Activated naive CD4-positive, alpha-beta T cell treated with anti-CD3 and anti-CD28 coated beads, Interleukin-2, amount 50 U/mL, for 72 hours (primary cell): ENCODE results near the gene HAVCR2. TPM values are rescaled to one million over a fixed set of nuclear protein-coding genes. Genes with fewer than 3 reads are reported as not detected.

Experiments used
- ATAC-seq, 2 donors: fragments of 150-1000 bp; cut with Tn5 transposase; 2 replicates each; pipeline ENCODE4 v1.10.0; 2021; ENCODE audit warnings: mild to moderate bottlenecking in 2 of 2, moderate library complexity in 2 of 2
- DNase-seq, 2 donors: peaks; one replicate each; pipeline ENCODE4 v3.0.0; 2021 to 2022; ENCODE audit warnings: low spot score in 2 of 2
- H3K27ac Mint-ChIP-seq, 2 donors: one replicate each; pipeline ENCODE4 v1.8.0; 2022; ENCODE audit warnings: mild to moderate bottlenecking in 2 of 2, mixed read lengths in 2 of 2
- H3K36me3 Mint-ChIP-seq, 2 donors: one replicate each; pipeline ENCODE4 v1.8.0; 2022; ENCODE audit warnings: mixed read lengths in 2 of 2
- H3K9me3 Mint-ChIP-seq, 2 donors: one replicate each; pipeline ENCODE4 v1.8.0; 2022; ENCODE audit warnings: mixed read lengths in 2 of 2
- total RNA-seq, 2 donors: library from RNA; stranded (reverse); gene quantifications; one replicate each; pipeline ENCODE4 v1.2.3, GENCODE V29; 2022

The HAVCR2 gene
- total RNA-seq, 2 donors from 2014 or later, result 34.4 to 52.2 TPM

GRCh38 chr5:157113002-157113401 lies 4.2 kb upstream of the HAVCR2 start:
- ATAC-seq, result no peak
- Mint-ChIP-seq H3K36me3 (peaks cover 6 to 9% of the 10 kb centered on the region in 2 donors), H3K27ac (peak overlapping the region in 1 of 2 donors; percentile 72), H3K9me3 (no peaks in the 10 kb centered on the region)
- no peak for DNase-seq

DNA sequence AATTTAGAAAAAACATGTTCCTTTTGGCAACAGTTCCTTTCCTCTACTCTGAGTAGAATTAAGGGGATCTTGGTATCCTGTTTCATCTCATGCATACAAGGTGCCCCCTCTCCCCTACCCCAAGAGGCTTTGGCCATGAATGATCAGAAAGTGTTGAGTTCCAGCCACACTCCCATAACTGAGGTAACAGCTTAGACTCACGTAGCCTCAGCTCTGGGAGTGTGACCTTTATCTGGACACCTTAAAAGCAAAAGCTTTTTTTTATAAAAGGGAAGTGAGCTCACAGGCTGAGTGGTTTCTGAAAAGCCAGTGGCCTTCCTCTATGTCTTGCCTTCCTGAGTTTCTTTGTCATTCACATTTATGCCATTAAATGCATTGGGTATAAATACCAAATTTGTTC lies 900 bp upstream of the HAVCR2 start:
- ATAC-seq, result peak; percentile 39 to 71
- Mint-ChIP-seq H3K27ac (peak overlapping the region; percentile 90 to 96), H3K36me3 (peaks cover 16 to 40% of the 10 kb centered on the region in 2 donors), H3K9me3 (no peaks in the 10 kb centered on the region)
- no peak for DNase-seq

DNA sequence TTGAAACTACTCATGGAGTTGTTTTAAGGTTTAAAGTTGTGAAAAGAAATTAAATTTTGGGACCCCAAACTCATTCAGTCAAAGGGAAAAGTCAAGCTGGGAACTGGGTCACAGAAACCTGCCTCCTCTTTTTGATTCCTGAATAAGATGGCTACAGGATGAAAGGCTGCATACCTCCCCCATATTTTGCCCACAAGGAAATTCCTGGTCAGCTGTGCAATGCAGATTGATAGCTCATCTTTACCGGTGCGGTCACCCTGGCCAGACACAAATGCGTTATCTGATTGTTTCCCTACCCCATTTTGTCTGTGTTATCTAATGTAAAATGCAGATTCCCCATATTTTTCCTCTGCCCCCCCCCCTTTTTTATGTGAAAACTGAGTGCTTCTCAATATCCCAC lies 1.3 kb downstream of the HAVCR2 start:
- Mint-ChIP-seq H3K9me3 (no peaks in the 10 kb centered on the region), H3K27ac (peak overlapping the region; percentile 70 to 96), H3K36me3 (peaks cover 20 to 61% of the 10 kb centered on the region in 2 donors)
- DNase-seq (no peak), ATAC-seq (no peak)

DNA sequence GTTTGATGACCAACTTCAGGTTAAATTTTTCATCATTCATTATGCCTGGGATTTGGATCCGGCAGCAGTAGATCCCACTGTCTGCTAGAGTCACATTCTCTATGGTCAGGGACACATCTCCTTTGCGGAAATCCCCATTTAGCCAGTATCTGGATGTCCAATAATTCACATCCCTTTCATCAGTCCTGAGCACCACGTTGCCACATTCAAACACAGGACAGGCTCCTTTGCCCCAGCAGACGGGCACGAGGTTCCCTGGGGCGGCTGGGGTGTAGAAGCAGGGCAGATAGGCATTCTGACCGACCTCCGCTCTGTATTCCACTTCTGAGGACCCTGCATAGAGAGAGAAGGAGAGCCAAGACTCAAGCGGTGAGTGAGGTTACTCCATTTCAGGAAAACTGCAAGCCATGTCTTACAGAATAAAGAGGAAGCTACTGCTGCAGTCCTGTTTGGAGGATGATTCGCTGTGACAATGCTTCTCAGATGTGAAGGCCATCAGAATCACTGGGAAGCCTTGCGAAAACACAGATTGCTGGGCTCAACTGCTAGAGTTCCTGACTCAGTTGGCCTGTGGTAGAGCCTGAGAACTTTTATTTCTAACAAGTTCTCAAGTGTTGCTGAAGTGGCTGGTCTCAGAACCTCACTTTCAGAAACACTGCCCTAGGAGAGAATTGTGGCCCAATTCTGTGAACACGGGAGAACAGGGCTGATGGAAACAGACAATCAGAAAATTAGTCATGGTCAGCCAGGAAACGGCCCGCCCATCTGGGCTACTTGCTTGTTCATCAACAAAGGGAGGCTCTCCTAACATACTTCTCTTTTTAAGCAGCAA lies 2.0 kb downstream of the HAVCR2 start:
- Mint-ChIP-seq H3K9me3 (no peaks in the 10 kb centered on the region), H3K36me3 (peaks cover 20 to 67% of the 10 kb centered on the region in 2 donors), H3K27ac (peak overlapping the region; percentile 11 to 96)
- ATAC-seq (peak; percentile 7 to 64), DNase-seq (peak; percentile 22 to 61)

DNA sequence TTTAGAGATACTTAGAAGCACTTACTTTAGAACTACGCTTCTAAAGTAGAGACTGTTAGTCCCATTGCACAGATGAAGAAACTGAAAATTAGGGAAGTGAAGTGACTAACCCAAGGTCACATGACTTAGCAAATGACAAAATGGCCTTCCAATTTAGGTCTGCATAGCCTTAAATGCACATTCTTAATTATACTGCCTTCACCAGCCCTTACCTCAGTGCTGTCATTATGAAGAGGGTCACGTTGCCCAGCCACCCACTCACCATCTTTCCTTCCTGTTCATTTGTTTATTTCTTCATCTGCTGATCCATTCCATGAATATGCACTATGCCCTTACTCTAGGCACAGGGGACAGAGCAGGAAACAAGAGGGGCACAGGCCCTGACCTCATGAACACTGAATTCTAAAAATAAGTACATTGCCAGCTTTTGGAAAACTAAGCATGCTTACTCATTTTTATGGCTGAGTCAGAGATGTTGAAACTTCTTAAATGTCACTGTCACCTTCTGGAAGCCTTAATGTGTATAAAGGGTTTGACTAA lies 8.6 kb downstream of the HAVCR2 start:
- DNase-seq (peak; percentile 20 to 59), ATAC-seq (peak; percentile 94 to 96)
- Mint-ChIP-seq H3K36me3 (peaks cover 14 to 51% of the 10 kb centered on the region in 2 donors), H3K9me3 (no peaks in the 10 kb centered on the region), H3K27ac (peak overlapping the region; percentile 11 to 86)

- DNase-seq, result no peak
- Mint-ChIP-seq H3K9me3 (no peaks in the 10 kb centered on the region), H3K27ac (no peak overlapping the region), H3K36me3 (peaks cover 5 to 41% of the 10 kb centered on the region in 2 donors)
- no peak for ATAC-seq
These were observed 20.4 kb downstream of the HAVCR2 start for GRCh38 chr5:157088342-157088990.

GRCh38 chr5:157086751-157087359 lies 22.0 kb downstream of the HAVCR2 start:
- peaks cover 5 to 40% of the 10 kb centered on the region in 2 donors for H3K36me3 Mint-ChIP-seq
- no peak for ATAC-seq

GRCh38 chr5:157085930-157086329 lies 22.9 kb downstream of the HAVCR2 start:
- ATAC-seq (no peak), DNase-seq (no peak)
- H3K27ac Mint-ChIP-seq, result no peak overlapping the region

More at GRCh38 chr5:157086751-157087359, 22.0 kb downstream of the HAVCR2 start:
- no peak overlapping the region for H3K27ac Mint-ChIP-seq
- DNase-seq, result no peak
- H3K9me3 Mint-ChIP-seq, result no peaks in the 10 kb centered on the region

DNA sequence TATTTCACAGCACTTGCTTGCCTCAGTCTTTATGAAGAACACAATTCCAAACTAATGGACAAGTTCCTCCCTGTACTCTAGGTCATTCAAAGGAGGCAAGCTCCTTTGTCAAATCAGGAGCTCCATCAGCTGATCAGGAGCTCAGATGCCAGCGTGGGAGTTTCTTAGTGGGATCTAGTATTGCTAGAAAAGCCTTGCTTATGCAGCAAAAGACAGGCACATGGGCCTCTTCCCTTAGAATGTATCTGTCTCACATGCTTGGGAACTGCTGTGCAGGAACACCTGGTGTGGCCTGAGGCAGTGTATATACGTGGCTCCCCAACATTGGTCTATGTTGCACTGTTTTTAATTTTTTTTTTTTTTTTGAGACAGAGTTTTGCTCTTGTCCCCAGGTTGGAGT lies 28.6 kb downstream of the HAVCR2 start:
- DNase-seq (no peak), ATAC-seq (no peak)
- H3K9me3 Mint-ChIP-seq, result peaks cover 0 to 5% of the 10 kb centered on the region in 2 donors
- H3K27ac Mint-ChIP-seq, result no peak overlapping the region
- H3K36me3 Mint-ChIP-seq, result peaks cover 0 to 6% of the 10 kb centered on the region in 2 donors

More at GRCh38 chr5:157085930-157086329, 22.9 kb downstream of the HAVCR2 start:
- no peaks in the 10 kb centered on the region for H3K9me3 Mint-ChIP-seq
- peaks cover 4 to 34% of the 10 kb centered on the region in 2 donors for H3K36me3 Mint-ChIP-seq

DNA sequence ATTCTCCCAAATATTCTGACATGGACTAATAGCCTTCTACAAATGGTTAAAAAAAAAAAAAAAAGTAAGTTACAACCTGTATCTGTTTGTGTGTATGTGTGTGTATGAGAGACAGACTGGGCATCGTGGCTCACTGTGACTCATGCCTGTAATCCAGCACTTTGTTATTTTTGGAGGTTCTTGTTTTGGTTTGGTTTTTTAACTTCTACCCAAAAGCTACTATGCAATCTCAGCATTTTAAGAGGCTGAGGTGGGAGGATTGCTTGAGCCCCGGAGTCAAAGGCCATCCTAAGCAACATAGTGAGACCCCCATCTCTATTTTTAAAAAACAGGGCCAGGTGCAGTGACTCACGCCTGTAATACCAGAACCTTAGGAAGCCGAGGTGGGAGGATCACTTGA lies 32.3 kb downstream of the HAVCR2 start:
- no peak overlapping the region for H3K27ac Mint-ChIP-seq
- ATAC-seq (peak in 1 of 2 donors; percentile 69), DNase-seq (no peak)
- peaks cover 0 to 9% of the 10 kb centered on the region in 2 donors for H3K36me3 Mint-ChIP-seq
- H3K9me3 Mint-ChIP-seq, result peaks cover 0 to 10% of the 10 kb centered on the region in 2 donors

DNA sequence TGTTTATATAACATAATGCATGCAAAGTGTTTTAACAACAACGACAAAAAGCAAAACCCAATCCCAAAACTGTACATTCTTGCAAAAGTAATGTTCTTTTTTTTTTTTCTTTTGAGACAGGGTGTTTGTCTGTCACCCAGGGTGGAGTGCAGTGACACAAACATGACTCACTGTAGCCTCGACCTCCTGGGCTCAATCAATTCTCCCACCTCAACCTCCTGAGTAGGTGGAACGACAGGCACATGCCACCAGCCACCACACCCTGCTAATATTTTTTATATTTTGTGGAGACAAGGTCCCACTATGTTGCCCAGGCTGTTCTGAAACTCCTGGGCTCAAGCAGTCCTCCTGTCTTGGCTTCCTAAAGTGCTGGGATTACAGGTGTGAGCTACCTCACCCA lies 36.3 kb downstream of the HAVCR2 start:
- no peak overlapping the region for H3K27ac Mint-ChIP-seq
- DNase-seq (peak in 1 of 2 donors; percentile 5), ATAC-seq (peak; percentile 43 to 62)
- H3K36me3 Mint-ChIP-seq, result peaks cover 0 to 9% of the 10 kb centered on the region in 2 donors
- H3K9me3 Mint-ChIP-seq, result peaks cover 0 to 10% of the 10 kb centered on the region in 2 donors

DNA sequence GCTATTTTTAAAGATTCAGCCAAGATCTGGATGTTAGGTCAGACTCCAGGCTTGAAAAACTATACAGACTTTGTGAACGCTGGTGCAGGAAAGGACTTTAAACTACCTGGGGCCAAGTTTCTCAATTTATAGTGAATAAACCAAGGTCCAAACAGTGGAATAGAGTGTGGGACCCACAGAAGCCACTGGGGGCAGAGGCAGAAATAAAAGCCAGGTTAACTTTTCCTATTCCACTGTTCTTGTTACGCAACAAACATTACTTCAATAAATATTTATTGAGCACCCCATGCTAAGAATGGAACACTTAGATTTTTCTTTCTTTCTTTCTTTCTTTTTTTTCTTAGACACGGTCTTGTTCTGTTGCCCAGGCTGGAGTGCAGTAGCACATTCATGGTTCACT lies 38.9 kb downstream of the HAVCR2 start:
- H3K9me3 Mint-ChIP-seq, result peaks cover 0 to 5% of the 10 kb centered on the region in 2 donors
- DNase-seq (no peak), ATAC-seq (no peak)
- H3K36me3 Mint-ChIP-seq, result peaks cover 0 to under 1% of the 10 kb centered on the region in 2 donors
- no peak overlapping the region for H3K27ac Mint-ChIP-seq

DNA sequence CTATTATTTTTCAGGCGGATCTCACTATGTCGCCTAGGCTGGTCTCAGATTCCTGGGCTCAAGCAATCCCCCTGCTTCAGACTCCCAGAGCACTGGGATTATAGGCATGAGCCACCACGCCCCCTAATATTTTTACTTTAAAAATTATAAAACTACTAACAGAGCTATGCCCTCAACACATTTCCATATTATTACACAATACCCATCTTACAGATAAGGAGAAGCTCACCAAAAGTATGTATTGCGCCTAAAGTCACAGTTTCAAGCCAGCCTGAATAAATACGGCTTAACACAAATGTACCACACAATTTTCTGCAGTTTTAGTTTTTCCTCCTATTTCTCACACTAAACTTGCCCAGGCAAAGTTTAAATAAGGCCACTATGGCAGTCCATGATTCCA lies 40.1 kb downstream of the HAVCR2 start:
- Mint-ChIP-seq H3K9me3 (no peaks in the 10 kb centered on the region), H3K27ac (no peak overlapping the region), H3K36me3 (no peaks in the 10 kb centered on the region)
- ATAC-seq (no peak), DNase-seq (no peak)

DNA sequence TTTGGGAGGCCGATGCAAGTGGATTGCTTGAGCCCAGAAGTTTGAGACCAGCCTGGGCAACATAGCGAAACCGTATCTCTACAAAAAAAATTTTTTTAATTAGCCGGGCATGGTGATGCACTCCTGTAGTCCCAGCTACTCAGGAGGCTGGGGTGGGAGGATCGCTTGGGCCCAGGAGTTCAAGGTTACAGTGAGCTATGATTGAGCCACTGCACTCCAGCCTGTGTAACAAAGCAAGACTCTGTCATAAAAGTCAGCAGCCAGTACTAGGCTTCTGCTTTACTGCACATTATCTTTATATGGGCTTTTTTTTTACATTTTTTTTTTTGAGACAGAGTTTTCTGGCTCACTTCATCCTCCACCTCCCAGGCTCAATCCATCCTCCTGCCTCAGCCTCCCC lies 40.5 kb downstream of the HAVCR2 start:
- DNase-seq, result no peak
- no peaks in the 10 kb centered on the region for H3K36me3 Mint-ChIP-seq
- H3K9me3 Mint-ChIP-seq, result no peaks in the 10 kb centered on the region
- no peak for ATAC-seq
- H3K27ac Mint-ChIP-seq, result no peak overlapping the region

GRCh38 chr5:157067005-157067404 lies 41.8 kb downstream of the HAVCR2 start:
- Mint-ChIP-seq H3K9me3 (no peaks in the 10 kb centered on the region), H3K27ac (no peak overlapping the region), H3K36me3 (no peaks in the 10 kb centered on the region)
- ATAC-seq (no peak), DNase-seq (no peak)

GRCh38 chr5:157066080-157066479 lies 42.8 kb downstream of the HAVCR2 start:
- Mint-ChIP-seq H3K36me3 (no peaks in the 10 kb centered on the region), H3K27ac (no peak overlapping the region), H3K9me3 (no peaks in the 10 kb centered on the region)
- no peak for DNase-seq
- ATAC-seq, result no peak
